Measurements from ENCODE around the gene NELL2.

DNA sequence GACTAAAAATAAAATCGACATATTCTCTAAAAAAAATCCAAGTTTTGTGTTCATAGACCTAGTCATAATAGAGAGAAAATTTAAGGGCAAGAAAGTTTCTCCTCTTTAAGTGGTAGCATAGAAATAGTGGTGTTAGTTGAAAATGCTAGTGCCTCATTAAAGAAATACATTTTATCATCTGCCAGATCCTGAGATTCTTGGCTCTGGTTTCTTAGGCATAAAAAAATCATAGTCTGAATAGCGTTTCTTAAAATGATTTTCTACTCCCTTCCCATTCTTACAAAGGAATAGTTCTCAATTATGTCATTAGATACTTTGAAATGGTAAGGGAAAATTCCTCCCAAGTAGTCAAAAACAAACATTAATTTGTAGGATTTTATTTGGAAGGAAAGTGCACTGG lies 212.8 kb downstream of the NELL2 start:
- no peak for TF ChIP-seq POLR2AphosphoS5 (IDR thresholded peaks at IDR 0.05)
- TF ChIP-seq, protein P1, sequence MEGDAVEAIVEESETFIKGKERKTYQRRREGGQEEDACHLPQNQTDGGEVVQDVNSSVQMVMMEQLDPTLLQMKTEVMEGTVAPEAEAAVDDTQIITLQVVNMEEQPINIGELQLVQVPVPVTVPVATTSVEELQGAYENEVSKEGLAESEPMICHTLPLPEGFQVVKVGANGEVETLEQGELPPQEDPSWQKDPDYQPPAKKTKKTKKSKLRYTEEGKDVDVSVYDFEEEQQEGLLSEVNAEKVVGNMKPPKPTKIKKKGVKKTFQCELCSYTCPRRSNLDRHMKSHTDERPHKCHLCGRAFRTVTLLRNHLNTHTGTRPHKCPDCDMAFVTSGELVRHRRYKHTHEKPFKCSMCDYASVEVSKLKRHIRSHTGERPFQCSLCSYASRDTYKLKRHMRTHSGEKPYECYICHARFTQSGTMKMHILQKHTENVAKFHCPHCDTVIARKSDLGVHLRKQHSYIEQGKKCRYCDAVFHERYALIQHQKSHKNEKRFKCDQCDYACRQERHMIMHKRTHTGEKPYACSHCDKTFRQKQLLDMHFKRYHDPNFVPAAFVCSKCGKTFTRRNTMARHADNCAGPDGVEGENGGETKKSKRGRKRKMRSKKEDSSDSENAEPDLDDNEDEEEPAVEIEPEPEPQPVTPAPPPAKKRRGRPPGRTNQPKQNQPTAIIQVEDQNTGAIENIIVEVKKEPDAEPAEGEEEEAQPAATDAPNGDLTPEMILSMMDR (IDR thresholded peaks at IDR 0.05): no peak
- no peak for TF ChIP-seq POLR2A (IDR thresholded peaks at IDR 0.05)
